C4-2B (cell line): ENCODE results near the gene AFAP1.
A peak's percentile ranks its signal among the peaks of the same experiment; 100 is the strongest.

Source experiments
- H3K27ac ChIP-seq: fragments of 450-650 bp; 2 replicates; pipeline ENCODE4 v1.5.1; 2017
- CTCF ChIP-seq: fragments of 450-650 bp; conservative IDR thresholded peaks from 2 replicates; pipeline ENCODE4 v1.5.1; 2017; ENCODE audit warnings: mild to moderate bottlenecking
- ZFX ChIP-seq: fragments of 450-650 bp; IDR thresholded peaks from 2 replicates; pipeline ENCODE4 v1.6.1; 2017

Gene AFAP1

DNA sequence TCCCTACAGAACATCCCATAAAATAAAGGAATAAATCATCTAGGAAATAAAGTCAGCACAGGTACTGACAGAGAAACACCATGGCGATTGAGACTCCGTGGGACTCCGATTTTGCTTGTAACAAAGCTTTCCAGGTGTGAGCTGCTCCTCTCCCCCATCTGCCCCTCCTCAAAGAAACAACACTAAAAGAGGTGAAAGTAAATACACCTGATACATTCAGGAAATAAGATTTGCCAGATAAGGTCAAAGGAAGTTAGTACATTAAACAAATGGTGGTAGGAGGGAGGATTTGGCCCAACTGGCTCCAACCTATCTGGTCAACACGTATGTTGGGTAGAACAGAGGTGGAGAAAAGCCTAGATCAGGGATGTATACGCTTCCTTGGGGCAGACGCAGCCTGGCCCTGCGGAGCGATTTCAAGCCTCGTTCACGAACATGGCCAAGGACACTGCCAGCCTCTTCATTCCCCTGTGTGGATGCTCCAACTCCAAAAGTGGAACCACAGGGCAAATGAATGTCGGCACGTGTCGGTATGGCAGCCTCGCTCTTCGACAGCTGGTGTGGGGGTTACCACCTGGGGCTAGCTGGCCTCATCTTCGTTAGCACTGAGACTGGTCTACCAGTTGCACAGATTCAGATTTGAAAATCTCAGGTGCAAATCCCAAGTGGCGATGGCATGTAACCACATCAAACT is 162.5 kb downstream of the AFAP1 start:
- peak overlapping the region; percentile 2; the same call in 1 of the 2 replicates for H3K27ac ChIP-seq
- TF ChIP-seq CTCF, result no peak
- TF ChIP-seq ZFX, result no peak

DNA sequence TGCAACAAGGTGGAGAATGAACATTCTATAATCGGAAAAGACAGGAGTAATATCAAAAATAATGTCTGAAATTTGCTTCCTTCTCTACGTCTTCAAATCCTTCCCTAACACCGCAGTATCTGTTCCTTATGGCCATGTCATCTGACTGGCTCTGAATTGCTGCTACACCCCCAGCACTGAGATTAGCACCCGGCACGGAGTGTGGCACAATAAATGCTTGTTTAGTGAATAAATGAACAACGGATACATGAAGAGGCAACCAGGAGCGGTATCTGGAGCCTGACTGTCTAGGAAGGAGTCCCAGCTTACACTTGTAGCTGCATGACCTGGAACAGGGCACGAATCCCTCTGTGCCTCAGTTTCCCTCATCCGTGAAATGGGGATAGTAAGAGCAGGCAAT is 164.3 kb downstream of the AFAP1 start:
- H3K27ac ChIP-seq, result no peak overlapping the region
- TF ChIP-seq ZFX (no peak), CTCF (no peak)

- TF ChIP-seq CTCF (no peak), ZFX (no peak)
Measured at GRCh38 chr4:7774301-7775294, 165.1 kb downstream of the AFAP1 start.

DNA sequence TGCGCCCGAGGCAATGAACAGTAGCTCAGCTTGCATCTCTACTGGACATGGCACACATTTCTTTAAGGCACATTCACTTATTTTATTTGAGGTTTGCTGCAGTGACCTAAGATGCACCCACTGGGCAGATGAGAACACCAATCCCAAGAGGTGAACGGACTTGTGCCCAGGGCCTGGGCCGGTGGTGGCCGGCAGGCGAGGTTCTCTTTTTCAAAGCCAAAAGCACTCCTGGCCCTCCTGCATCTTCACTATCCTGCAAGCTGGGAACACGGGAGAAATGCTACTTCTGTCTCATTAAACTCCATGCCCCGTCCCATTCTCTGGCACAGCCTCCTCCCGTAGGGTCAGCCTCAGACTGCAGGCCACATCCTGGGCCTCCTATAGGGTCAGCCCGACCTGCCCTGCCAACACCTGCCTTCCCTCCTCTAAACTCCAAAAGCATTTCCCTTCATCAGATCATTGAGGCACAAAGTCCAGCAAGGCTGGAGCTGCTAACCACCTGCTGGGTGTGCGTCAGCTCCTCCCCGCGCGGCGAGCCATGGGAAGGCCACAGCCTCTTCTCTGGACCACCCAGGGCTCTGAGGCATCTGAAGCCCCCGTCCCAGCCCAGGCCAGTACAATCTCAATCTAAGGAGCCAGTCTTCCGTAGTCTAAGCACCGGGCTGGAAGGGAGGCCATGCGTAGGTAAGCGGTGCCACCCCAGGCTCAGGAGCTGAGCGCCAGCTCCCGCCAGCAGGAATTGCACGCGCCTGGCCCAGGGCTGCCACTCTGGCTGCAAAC is 166.1 kb downstream of the AFAP1 start:
- no peak for TF ChIP-seq CTCF
- TF ChIP-seq ZFX, result no peak
- no peak overlapping the region for H3K27ac ChIP-seq

More at GRCh38 chr4:7774301-7775294, 165.1 kb downstream of the AFAP1 start:
- H3K27ac ChIP-seq, result no peak overlapping the region

DNA sequence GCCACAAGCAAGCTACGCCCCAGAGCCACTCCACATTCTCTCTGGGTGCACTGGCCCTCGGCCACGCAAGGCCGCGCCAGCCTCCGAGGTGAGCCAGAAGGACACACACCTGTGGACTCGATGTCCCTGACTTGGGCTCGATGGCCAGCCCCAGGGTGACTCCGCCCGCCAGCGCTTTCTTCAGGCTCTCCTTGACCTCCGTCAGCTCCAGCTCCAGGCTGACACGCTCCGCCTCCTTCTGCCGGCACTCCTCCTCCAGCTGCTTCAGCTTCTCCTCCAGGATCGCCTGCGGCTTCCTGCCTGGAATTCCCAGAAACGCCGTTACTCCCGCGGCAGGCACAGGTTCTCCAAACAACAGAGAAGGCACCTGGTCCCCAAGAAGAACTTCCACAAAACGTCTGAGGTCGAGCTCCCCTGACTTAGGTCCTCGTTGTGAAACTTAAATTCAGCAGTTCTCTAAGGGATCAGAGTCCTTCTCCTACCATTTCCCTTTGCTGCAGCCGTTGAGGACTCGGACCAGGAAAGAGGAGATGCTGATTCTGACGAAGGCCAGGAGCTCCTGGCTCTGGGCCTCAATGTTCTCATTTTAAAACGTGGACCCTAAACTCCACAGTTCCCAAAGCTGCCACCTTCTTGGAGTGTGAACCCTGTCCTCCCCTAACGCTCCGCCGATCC is 166.8 kb downstream of the AFAP1 start:
- H3K27ac ChIP-seq, result no peak overlapping the region
- TF ChIP-seq ZFX, result no peak
- TF ChIP-seq CTCF, result no peak

DNA sequence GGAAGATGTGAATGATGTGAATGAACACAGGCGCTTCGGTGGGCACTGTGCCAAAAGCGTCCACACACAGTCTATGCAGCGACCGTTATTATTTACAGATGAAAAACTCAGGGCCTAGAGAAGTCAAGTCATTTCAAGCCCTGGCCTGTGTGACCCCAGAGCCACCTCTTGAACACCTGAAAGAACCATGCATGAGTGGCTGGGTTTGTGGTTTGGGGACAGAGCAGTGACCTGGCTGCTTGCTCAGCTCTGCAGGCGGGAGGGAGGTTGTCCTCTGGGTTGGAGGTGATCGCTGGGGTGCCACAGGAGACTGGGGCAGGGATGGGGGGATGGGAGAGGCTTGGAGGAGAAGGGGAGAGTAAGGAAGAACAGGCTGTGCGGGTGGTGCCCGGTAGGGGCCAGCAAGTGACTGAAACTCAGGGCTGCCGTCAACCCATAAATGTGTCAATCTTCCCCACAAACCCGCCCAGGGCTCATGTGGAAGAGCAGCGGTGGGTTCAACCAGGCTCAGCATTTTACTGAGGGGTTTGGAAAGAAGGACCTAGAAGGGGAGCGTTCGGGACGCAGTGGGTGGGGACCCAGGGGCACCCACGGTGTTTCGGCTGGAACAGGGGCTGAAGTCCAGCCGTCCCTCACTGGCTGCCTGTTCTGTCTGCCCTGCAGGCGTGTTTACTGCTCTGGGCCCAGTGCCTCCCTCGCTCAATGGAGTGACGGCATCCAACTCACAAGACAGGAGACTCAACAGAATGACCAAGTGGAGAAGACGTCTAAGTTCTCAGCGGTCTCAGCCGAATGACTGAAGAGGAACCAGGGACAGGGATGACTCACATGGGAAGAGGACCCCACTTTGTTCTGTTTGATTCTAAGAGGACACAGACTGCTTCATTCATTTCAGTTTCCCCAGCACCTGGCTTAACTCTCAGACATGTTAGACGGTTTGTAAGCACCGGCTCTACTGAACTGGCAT is 167.8 kb downstream of the AFAP1 start:
- H3K27ac ChIP-seq, result no peak overlapping the region

More for the DNA sequence above, 167.8 kb downstream of the AFAP1 start:
- TF ChIP-seq CTCF (no peak), ZFX (no peak)
